ENCODE results near the gene C3orf52.

DNA sequence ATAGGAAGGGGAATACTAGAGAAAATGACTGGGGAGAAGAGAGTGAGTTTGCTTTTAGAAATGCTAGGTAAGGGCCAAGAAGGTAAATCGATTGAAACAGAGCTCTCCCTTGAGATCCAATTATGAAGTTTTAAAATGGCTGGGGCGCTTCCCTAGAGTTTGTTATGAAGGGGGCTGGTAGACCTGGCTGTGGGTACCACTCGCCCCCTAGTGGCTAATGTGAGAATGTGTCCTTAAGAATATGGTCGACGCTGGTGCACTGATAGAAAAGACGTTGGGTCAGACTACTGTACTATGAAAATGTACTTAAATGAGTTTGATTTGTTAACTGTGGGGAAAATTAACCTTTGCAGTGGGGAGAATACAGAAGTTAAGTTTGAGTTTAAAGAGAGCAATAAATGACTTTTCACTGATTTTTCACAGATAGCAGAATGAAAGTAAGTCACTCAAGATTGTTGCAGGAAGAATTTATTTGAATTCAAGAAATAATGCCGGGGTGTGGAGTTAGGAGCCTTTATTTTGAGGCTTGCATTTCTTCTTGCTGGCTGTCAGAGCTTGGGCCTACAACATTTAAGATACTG, 42.5 kb upstream of the C3orf52 start:
- no peak for TF ChIP-seq POLR2A (IDR thresholded peaks at IDR 0.05; ENCODE audit: low read depth)
- TF ChIP-seq, protein P1, sequence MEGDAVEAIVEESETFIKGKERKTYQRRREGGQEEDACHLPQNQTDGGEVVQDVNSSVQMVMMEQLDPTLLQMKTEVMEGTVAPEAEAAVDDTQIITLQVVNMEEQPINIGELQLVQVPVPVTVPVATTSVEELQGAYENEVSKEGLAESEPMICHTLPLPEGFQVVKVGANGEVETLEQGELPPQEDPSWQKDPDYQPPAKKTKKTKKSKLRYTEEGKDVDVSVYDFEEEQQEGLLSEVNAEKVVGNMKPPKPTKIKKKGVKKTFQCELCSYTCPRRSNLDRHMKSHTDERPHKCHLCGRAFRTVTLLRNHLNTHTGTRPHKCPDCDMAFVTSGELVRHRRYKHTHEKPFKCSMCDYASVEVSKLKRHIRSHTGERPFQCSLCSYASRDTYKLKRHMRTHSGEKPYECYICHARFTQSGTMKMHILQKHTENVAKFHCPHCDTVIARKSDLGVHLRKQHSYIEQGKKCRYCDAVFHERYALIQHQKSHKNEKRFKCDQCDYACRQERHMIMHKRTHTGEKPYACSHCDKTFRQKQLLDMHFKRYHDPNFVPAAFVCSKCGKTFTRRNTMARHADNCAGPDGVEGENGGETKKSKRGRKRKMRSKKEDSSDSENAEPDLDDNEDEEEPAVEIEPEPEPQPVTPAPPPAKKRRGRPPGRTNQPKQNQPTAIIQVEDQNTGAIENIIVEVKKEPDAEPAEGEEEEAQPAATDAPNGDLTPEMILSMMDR (IDR thresholded peaks at IDR 0.05): peak; percentile 72 to 79 (median 77)
- TF ChIP-seq POLR2AphosphoS5 (IDR thresholded peaks at IDR 0.05): no peak
- TF ChIP-seq EP300 (IDR thresholded peaks at IDR 0.05): no peak

Data from esophagus muscularis mucosa (tissue), 4 donors.